ENCODE data around the gene SCFD1. TPM values are rescaled to one million over a fixed set of nuclear protein-coding genes. Genes with fewer than 3 reads are reported as not detected.
"Not testable (repeated sequence)": the region's sequence is repeated elsewhere in the genome, so short reads cannot be mapped to it uniquely, and the experiment has no call there.

SCFD1 gene
- total RNA-seq, 1 donor from 2014 or later, result 111 TPM

GRCh38 chr14:30681752-30682355 lies 59.7 kb downstream of the SCFD1 start:
- no peaks in the 10 kb centered on the region for H3K4me1 ChIP-seq (ENCODE audit: control insufficient read depth in 3 of 3, insufficient read depth in 3 of 3, low read length in 3 of 3)
- H3K27me3 ChIP-seq (ENCODE audit: control insufficient read depth in 3 of 3, insufficient read depth in 3 of 3, low read length in 3 of 3), result no peaks in the 10 kb centered on the region
- H3K9me3 ChIP-seq (ENCODE audit: control insufficient read depth in 3 of 3, low read length in 3 of 3), result no peaks in the 10 kb centered on the region
- no peak overlapping the region for H3K27ac ChIP-seq (ENCODE audit: low read depth, low read length)
- H3K9ac ChIP-seq (ENCODE audit: low read depth in 1 of 3, low read length in 3 of 3), result no peak overlapping the region
- peaks cover 0 to 6% (median 6%) of the 10 kb centered on the region in 3 donors for H3K36me3 ChIP-seq (ENCODE audit: control insufficient read depth in 3 of 3, insufficient read depth in 3 of 3, low read length in 3 of 3)
- no peak overlapping the region for H3K4me3 ChIP-seq (ENCODE audit: low read length in 3 of 3)

- not testable (repeated sequence) for H3K9me3 ChIP-seq (ENCODE audit: control insufficient read depth in 3 of 3, low read length in 3 of 3); H3K27ac ChIP-seq (ENCODE audit: low read depth, low read length); H3K9ac ChIP-seq (ENCODE audit: low read depth in 1 of 3, low read length in 3 of 3); H3K36me3 ChIP-seq (ENCODE audit: control insufficient read depth in 3 of 3, insufficient read depth in 3 of 3, low read length in 3 of 3); H3K27me3 ChIP-seq (ENCODE audit: control insufficient read depth in 3 of 3, insufficient read depth in 3 of 3, low read length in 3 of 3); H3K4me1 ChIP-seq (ENCODE audit: control insufficient read depth in 3 of 3, insufficient read depth in 3 of 3, low read length in 3 of 3); H3K4me3 ChIP-seq (ENCODE audit: low read length in 3 of 3)
These were observed 68.6 kb downstream of the SCFD1 start for GRCh38 chr14:30690487-30691355.

- H3K36me3 ChIP-seq (ENCODE audit: control insufficient read depth in 3 of 3, insufficient read depth in 3 of 3, low read length in 3 of 3), result peaks cover 0 to 5% (median 4%) of the 10 kb centered on the region in 3 donors
- H3K9ac ChIP-seq (ENCODE audit: low read depth in 1 of 3, low read length in 3 of 3), result no peak overlapping the region
- H3K4me3 ChIP-seq (ENCODE audit: low read length in 3 of 3), result no peak overlapping the region
- no peaks in the 10 kb centered on the region for H3K27me3 ChIP-seq (ENCODE audit: control insufficient read depth in 3 of 3, insufficient read depth in 3 of 3, low read length in 3 of 3)
- H3K4me1 ChIP-seq (ENCODE audit: control insufficient read depth in 3 of 3, insufficient read depth in 3 of 3, low read length in 3 of 3), result no peaks in the 10 kb centered on the region
- H3K27ac ChIP-seq (ENCODE audit: low read depth, low read length), result no peak overlapping the region
- H3K9me3 ChIP-seq (ENCODE audit: control insufficient read depth in 3 of 3, low read length in 3 of 3), result no peaks in the 10 kb centered on the region
These were observed 69.8 kb downstream of the SCFD1 start for GRCh38 chr14:30691751-30692398.

GRCh38 chr14:30692669-30693068 lies 70.5 kb downstream of the SCFD1 start:
- Histone ChIP-seq H3K36me3 (ENCODE audit: control insufficient read depth in 3 of 3, insufficient read depth in 3 of 3, low read length in 3 of 3) (peaks cover 3 to 8% (median 5%) of the 10 kb centered on the region in 3 donors), H3K9me3 (ENCODE audit: control insufficient read depth in 3 of 3, low read length in 3 of 3) (no peaks in the 10 kb centered on the region), H3K27me3 (ENCODE audit: control insufficient read depth in 3 of 3, insufficient read depth in 3 of 3, low read length in 3 of 3) (no peaks in the 10 kb centered on the region), H3K27ac (ENCODE audit: low read depth, low read length) (no peak overlapping the region), H3K4me1 (ENCODE audit: control insufficient read depth in 3 of 3, insufficient read depth in 3 of 3, low read length in 3 of 3) (no peaks in the 10 kb centered on the region), H3K9ac (ENCODE audit: low read depth in 1 of 3, low read length in 3 of 3) (no peak overlapping the region), H3K4me3 (ENCODE audit: low read length in 3 of 3) (no peak overlapping the region)

DNA sequence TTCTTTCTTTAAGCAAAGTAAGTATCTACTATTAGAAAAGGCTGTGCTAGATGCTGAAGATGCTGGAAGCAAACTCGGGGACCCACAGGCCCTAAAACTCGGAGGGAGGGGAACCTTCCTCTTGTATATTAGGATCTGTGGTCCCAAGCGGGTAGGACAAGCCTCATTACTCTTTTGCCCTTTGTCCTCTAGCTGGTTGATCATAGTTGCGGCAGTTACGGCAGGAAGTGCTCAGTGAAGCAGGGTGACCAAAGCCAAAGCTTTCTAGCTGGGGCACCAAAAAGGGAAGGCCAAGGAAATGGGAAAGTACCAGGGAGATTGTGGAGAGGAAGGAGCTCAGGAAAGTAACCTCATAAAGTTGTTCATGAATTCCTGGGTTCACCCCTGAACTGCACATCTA lies 76.3 kb downstream of the SCFD1 start:
- Histone ChIP-seq H3K4me3 (ENCODE audit: low read length in 3 of 3) (no peak overlapping the region), H3K27ac (ENCODE audit: low read depth, low read length) (no peak overlapping the region), H3K27me3 (ENCODE audit: control insufficient read depth in 3 of 3, insufficient read depth in 3 of 3, low read length in 3 of 3) (no peaks in the 10 kb centered on the region), H3K9me3 (ENCODE audit: control insufficient read depth in 3 of 3, low read length in 3 of 3) (no peaks in the 10 kb centered on the region), H3K36me3 (ENCODE audit: control insufficient read depth in 3 of 3, insufficient read depth in 3 of 3, low read length in 3 of 3) (peaks cover 4 to 20% (median 10%) of the 10 kb centered on the region in 3 donors), H3K4me1 (ENCODE audit: control insufficient read depth in 3 of 3, insufficient read depth in 3 of 3, low read length in 3 of 3) (no peaks in the 10 kb centered on the region), H3K9ac (ENCODE audit: low read depth in 1 of 3, low read length in 3 of 3) (no peak overlapping the region)

DNA sequence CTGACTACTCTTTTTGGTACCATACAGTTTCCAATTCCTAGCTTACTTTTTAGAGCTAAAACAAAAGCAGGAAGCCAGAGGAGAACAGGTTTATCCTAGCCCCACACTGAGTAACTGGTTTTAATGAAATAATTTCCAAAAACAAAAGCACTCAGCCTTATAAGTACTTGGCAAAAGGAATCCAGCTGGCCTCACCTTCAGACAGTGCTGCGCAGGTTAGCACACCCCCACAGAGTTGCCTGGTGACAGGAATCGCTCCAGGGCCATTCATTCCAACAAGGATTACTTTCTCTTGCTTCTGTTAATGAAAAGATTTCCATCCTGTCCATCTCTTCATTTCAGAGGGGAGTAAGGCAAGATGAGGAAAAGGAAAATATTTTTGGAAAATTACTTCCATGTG lies 84.6 kb downstream of the SCFD1 start:
- H3K36me3 ChIP-seq (ENCODE audit: control insufficient read depth in 3 of 3, insufficient read depth in 3 of 3, low read length in 3 of 3), result peaks cover 0 to 20% (median 10%) of the 10 kb centered on the region in 3 donors
- H3K9ac ChIP-seq (ENCODE audit: low read depth in 1 of 3, low read length in 3 of 3), result no peak overlapping the region
- H3K4me1 ChIP-seq (ENCODE audit: control insufficient read depth in 3 of 3, insufficient read depth in 3 of 3, low read length in 3 of 3), result no peaks in the 10 kb centered on the region
- H3K9me3 ChIP-seq (ENCODE audit: control insufficient read depth in 3 of 3, low read length in 3 of 3), result no peaks in the 10 kb centered on the region
- H3K4me3 ChIP-seq (ENCODE audit: low read length in 3 of 3), result no peak overlapping the region
- no peak overlapping the region for H3K27ac ChIP-seq (ENCODE audit: low read depth, low read length)
- no peaks in the 10 kb centered on the region for H3K27me3 ChIP-seq (ENCODE audit: control insufficient read depth in 3 of 3, insufficient read depth in 3 of 3, low read length in 3 of 3)

DNA sequence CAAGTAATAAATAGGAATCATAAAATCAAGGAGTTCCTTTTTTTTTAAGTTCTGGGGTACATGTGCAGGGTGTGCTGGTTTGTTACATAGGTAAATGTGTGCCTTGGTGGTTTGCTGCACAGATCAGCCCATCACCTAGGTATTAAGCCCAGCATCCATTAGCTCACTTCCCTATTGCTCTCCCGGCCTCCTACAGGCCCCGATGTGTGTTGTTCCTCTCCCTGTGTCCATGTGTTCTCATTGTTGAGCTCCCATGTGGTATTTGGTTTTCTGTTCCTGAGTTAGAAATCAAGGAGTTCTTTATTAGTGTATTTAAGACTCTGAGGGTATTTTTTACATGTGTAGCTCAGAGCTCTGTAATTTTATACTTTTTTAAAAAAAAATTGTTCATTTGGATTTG lies 86.0 kb downstream of the SCFD1 start:
- Histone ChIP-seq H3K27ac (ENCODE audit: low read depth, low read length) (no peak overlapping the region), H3K9ac (ENCODE audit: low read depth in 1 of 3, low read length in 3 of 3) (no peak overlapping the region), H3K4me3 (ENCODE audit: low read length in 3 of 3) (no peak overlapping the region), H3K9me3 (ENCODE audit: control insufficient read depth in 3 of 3, low read length in 3 of 3) (no peaks in the 10 kb centered on the region), H3K36me3 (ENCODE audit: control insufficient read depth in 3 of 3, insufficient read depth in 3 of 3, low read length in 3 of 3) (peaks cover 0 to 18% (median 10%) of the 10 kb centered on the region in 3 donors), H3K4me1 (ENCODE audit: control insufficient read depth in 3 of 3, insufficient read depth in 3 of 3, low read length in 3 of 3) (no peaks in the 10 kb centered on the region), H3K27me3 (ENCODE audit: control insufficient read depth in 3 of 3, insufficient read depth in 3 of 3, low read length in 3 of 3) (no peaks in the 10 kb centered on the region)

GRCh38 chr14:30709201-30709600 lies 87.1 kb downstream of the SCFD1 start:
- Histone ChIP-seq H3K27ac (ENCODE audit: low read depth, low read length) (no peak overlapping the region), H3K4me3 (ENCODE audit: low read length in 3 of 3) (no peak overlapping the region), H3K9me3 (ENCODE audit: control insufficient read depth in 3 of 3, low read length in 3 of 3) (no peaks in the 10 kb centered on the region), H3K4me1 (ENCODE audit: control insufficient read depth in 3 of 3, insufficient read depth in 3 of 3, low read length in 3 of 3) (no peaks in the 10 kb centered on the region), H3K36me3 (ENCODE audit: control insufficient read depth in 3 of 3, insufficient read depth in 3 of 3, low read length in 3 of 3) (peaks cover 0 to 18% (median 7%) of the 10 kb centered on the region in 3 donors), H3K27me3 (ENCODE audit: control insufficient read depth in 3 of 3, insufficient read depth in 3 of 3, low read length in 3 of 3) (no peaks in the 10 kb centered on the region), H3K9ac (ENCODE audit: low read depth in 1 of 3, low read length in 3 of 3) (no peak overlapping the region)

GRCh38 chr14:30710876-30711275 lies 88.8 kb downstream of the SCFD1 start:
- no peaks in the 10 kb centered on the region for H3K4me1 ChIP-seq (ENCODE audit: control insufficient read depth in 3 of 3, insufficient read depth in 3 of 3, low read length in 3 of 3)
- no peaks in the 10 kb centered on the region for H3K27me3 ChIP-seq (ENCODE audit: control insufficient read depth in 3 of 3, insufficient read depth in 3 of 3, low read length in 3 of 3)
- H3K36me3 ChIP-seq (ENCODE audit: control insufficient read depth in 3 of 3, insufficient read depth in 3 of 3, low read length in 3 of 3), result peaks cover 0 to 18% (median 9%) of the 10 kb centered on the region in 3 donors
- no peaks in the 10 kb centered on the region for H3K9me3 ChIP-seq (ENCODE audit: control insufficient read depth in 3 of 3, low read length in 3 of 3)
- no peak overlapping the region for H3K4me3 ChIP-seq (ENCODE audit: low read length in 3 of 3)
- no peak overlapping the region for H3K27ac ChIP-seq (ENCODE audit: low read depth, low read length)
- H3K9ac ChIP-seq (ENCODE audit: low read depth in 1 of 3, low read length in 3 of 3), result no peak overlapping the region

- H3K27ac ChIP-seq (ENCODE audit: low read depth, low read length), result no peak overlapping the region
- H3K4me1 ChIP-seq (ENCODE audit: control insufficient read depth in 3 of 3, insufficient read depth in 3 of 3, low read length in 3 of 3), result no peaks in the 10 kb centered on the region
- no peaks in the 10 kb centered on the region for H3K9me3 ChIP-seq (ENCODE audit: control insufficient read depth in 3 of 3, low read length in 3 of 3)
- no peak overlapping the region for H3K9ac ChIP-seq (ENCODE audit: low read depth in 1 of 3, low read length in 3 of 3)
- no peak overlapping the region for H3K4me3 ChIP-seq (ENCODE audit: low read length in 3 of 3)
- H3K36me3 ChIP-seq (ENCODE audit: control insufficient read depth in 3 of 3, insufficient read depth in 3 of 3, low read length in 3 of 3), result peaks cover 0 to 11% (median 9%) of the 10 kb centered on the region in 3 donors
- H3K27me3 ChIP-seq (ENCODE audit: control insufficient read depth in 3 of 3, insufficient read depth in 3 of 3, low read length in 3 of 3), result no peaks in the 10 kb centered on the region
These were observed 97.0 kb downstream of the SCFD1 start for GRCh38 chr14:30719137-30719536.

All from skeletal muscle tissue (tissue), 4 donors.